Ascending aorta (tissue), 2 donors: ENCODE results near the gene C22orf31. TPM values are rescaled to one million over a fixed set of nuclear protein-coding genes. Genes with fewer than 3 reads are reported as not detected.

Source experiments
- DNase-seq, 2 donors: peaks; one replicate each; pipeline ENCODE4 v3.0.0-alpha.2; 2019; ENCODE audit warnings: low spot score in 2 of 2
- H3K27ac ChIP-seq, 2 donors: fragments of 200-600 bp; sonication (generic); one replicate each; pipeline ENCODE4 v1.5.1; 2016 to 2017; ENCODE audit warnings: mild to moderate bottlenecking in 1 of 2
- H3K27me3 ChIP-seq: fragments of 200-600 bp; sonication (generic); one replicate; pipeline ENCODE4 v1.5.1; 2017
- H3K36me3 ChIP-seq, 2 donors: fragments of 200-600 bp; sonication (generic); one replicate each; pipeline ENCODE4 v1.5.1; 2016
- H3K4me1 ChIP-seq, 2 donors: fragments of 200-600 bp; sonication (generic); one replicate each; pipeline ENCODE4 v1.5.1; 2016 to 2017; ENCODE audit warnings: mild to moderate bottlenecking in 1 of 2
- H3K4me3 ChIP-seq, 2 donors: fragments of 200-600 bp; sonication (generic); one replicate each; pipeline ENCODE4 v1.5.1; 2016 to 2017; ENCODE audit warnings: mild to moderate bottlenecking in 1 of 2
- H3K9me3 ChIP-seq, 2 donors: fragments of 200-600 bp; sonication (generic); one replicate each; pipeline ENCODE4 v1.5.1; 2016
- CTCF ChIP-seq, 3 experiments: fragments of 200-600 bp in 2 of 3; fragments of 450-650 bp in 1 of 3; sonication (generic) in 2 of 3; IDR thresholded peaks; one replicate each; pipeline ENCODE4 v1.5.1; 2016 to 2019; ENCODE audit warnings: antibody characterized with exemption in 3 of 3, mild to moderate bottlenecking in 1 of 3, moderate library complexity in 1 of 3
- intact Hi-C: fragments of 100-400 bp; cut with DNase I; formaldehyde crosslinking; loops from one replicate; pipeline ENCODE4 v1.15.1; 2023
- total RNA-seq: library from RNA; depleted of rRNA; stranded (reverse); fragments of >200 nt; gene quantifications from one replicate; pipeline ENCODE4 v1.1.0, GENCODE V29; 2016

The C22orf31 gene
- total RNA-seq, 1 donor from 2014 or later = not detected

DNA sequence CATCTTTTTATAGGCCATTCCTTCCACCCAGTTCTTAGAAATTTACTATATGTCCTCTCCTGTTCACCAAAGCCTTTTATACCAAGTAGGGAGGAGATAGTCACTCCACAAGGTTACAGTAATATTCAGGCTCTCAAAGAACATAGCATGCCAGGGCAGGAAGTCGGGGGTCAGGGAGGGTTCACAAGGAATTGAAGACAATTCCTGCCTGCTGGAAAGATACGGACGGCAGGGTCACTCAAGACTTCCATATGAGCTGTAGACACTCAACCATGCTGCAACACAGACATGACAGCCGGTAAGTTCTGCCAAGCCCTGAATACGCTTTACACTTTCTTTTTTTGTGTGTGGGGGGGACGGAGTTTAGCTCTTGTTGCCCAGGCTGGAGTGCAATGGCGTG is 700 bp downstream of the C22orf31 start:
- no peak for DNase-seq

DNA sequence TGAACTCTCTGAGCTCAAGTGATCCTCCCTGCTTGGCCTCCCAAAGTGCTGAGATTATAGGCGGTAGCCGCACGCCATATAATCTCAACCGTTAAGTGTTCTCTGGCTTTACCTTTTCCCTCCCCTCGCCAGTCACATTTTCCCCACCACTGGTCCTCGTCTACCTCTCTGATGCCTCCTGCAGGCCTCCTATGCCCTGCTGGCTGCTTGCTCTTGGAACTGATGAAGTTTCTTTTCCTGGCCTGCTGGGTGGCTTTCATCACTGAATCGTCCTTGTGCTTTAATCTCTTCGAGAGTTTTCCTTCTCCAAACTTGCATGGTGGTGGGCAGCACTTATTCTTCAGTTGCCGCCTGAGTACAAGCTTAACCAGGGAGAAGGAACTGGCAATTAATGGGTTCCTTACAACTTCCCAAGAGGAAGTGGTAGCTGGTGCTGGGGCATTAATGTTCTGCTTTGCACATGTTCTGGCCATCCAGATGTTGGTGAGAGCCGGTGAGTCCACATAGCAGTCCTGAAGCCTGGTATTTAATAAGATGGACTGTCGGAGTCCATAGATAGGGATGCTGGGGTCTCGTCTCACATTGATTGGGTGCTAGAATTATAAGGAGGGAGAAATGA is 1.3 kb downstream of the C22orf31 start:
- intact Hi-C loops = no loop called here

More for the DNA sequence above, 700 bp downstream of the C22orf31 start:
- Histone ChIP-seq H3K27me3 (no peaks in the 10 kb centered on the region), H3K36me3 (no peaks in the 10 kb centered on the region), H3K27ac (no peak overlapping the region), H3K4me3 (no peak overlapping the region), H3K9me3 (no peaks in the 10 kb centered on the region), H3K4me1 (no peaks in the 10 kb centered on the region)
- intact Hi-C loops = no loop called here
- no peak for TF ChIP-seq CTCF (IDR thresholded peaks at IDR 0.05)

GRCh38 chr22:29056472-29056871 is 5.2 kb downstream of the C22orf31 start:
- Histone ChIP-seq H3K36me3 (no peaks in the 10 kb centered on the region), H3K4me1 (no peaks in the 10 kb centered on the region), H3K27me3 (no peaks in the 10 kb centered on the region), H3K4me3 (no peak overlapping the region), H3K27ac (no peak overlapping the region), H3K9me3 (no peaks in the 10 kb centered on the region)
- no peak for DNase-seq
- no peak for TF ChIP-seq CTCF (IDR thresholded peaks at IDR 0.05)
- intact Hi-C loops = no loop called here

More for the DNA sequence above, 1.3 kb downstream of the C22orf31 start:
- TF ChIP-seq CTCF (IDR thresholded peaks at IDR 0.05) = no peak
- no peak for DNase-seq
- H3K27ac ChIP-seq = no peak overlapping the region
- H3K9me3 ChIP-seq = no peaks in the 10 kb centered on the region
- H3K4me3 ChIP-seq = no peak overlapping the region
- H3K27me3 ChIP-seq = no peaks in the 10 kb centered on the region
- no peaks in the 10 kb centered on the region for H3K36me3 ChIP-seq
- no peaks in the 10 kb centered on the region for H3K4me1 ChIP-seq

- no peaks in the 10 kb centered on the region for H3K4me1 ChIP-seq
- intact Hi-C loops = no loop called here
- no peaks in the 10 kb centered on the region for H3K27me3 ChIP-seq
- DNase-seq = no peak
- H3K36me3 ChIP-seq = peaks cover 5 to 9% of the 10 kb centered on the region in 2 donors
- H3K27ac ChIP-seq = no peak overlapping the region
- TF ChIP-seq CTCF (IDR thresholded peaks at IDR 0.05) = no peak
- H3K9me3 ChIP-seq = no peaks in the 10 kb centered on the region
- H3K4me3 ChIP-seq = no peak overlapping the region
Observed at GRCh38 chr22:29055192-29055830, 6.3 kb downstream of the C22orf31 start.

GRCh38 chr22:29054251-29054767 is 7.3 kb downstream of the C22orf31 start:
- Histone ChIP-seq H3K4me3 (no peak overlapping the region), H3K4me1 (no peaks in the 10 kb centered on the region), H3K36me3 (peaks cover 15 to 19% of the 10 kb centered on the region in 2 donors), H3K9me3 (no peaks in the 10 kb centered on the region), H3K27ac (no peak overlapping the region), H3K27me3 (no peaks in the 10 kb centered on the region)
- no peak for DNase-seq
- no peak for TF ChIP-seq CTCF (IDR thresholded peaks at IDR 0.05)
- intact Hi-C loops = no loop called here
